HTR-8/SVneo (cell line): ENCODE results near the gene KRTAP10-7.
"Not testable (repeated sequence)": the region's sequence is repeated elsewhere in the genome, so short reads cannot be mapped to it uniquely, and the experiment has no call there.

ENCODE experiments used
- DNase-seq: peaks from one replicate; pipeline ENCODE4 v3.0.0; 2011; ENCODE audit warnings: low spot score, mixed read lengths; ENCODE audit not compliant: insufficient read length
- FAIRE-seq: peaks from 2 replicates; lab custom pipeline; 2011; peaks lifted over from hg19 to GRCh38; lab: Jason Lieb, UNC

The KRTAP10-7 gene

DNA sequence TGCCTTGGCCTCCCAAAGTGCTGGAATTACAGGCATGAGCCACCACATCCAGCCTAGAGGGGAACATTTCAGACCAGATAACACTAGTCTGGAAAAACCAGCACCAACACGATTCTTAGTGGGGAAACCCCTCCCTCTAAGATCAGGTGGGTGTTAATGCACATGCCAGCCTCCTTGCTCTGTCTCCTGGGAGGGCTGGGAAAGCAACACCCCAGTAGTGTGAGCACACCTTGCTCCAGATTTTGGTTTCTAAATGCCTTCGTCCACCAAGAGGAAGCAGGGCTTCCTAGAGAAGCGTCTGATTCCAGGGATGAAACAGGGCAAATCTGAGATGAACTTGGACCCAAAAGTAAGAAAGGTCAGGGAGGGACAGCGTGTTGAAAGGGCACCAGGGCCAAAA, 29.1 kb upstream of the KRTAP10-7 start:
- no peak for FAIRE-seq
- no peak for DNase-seq

DNA sequence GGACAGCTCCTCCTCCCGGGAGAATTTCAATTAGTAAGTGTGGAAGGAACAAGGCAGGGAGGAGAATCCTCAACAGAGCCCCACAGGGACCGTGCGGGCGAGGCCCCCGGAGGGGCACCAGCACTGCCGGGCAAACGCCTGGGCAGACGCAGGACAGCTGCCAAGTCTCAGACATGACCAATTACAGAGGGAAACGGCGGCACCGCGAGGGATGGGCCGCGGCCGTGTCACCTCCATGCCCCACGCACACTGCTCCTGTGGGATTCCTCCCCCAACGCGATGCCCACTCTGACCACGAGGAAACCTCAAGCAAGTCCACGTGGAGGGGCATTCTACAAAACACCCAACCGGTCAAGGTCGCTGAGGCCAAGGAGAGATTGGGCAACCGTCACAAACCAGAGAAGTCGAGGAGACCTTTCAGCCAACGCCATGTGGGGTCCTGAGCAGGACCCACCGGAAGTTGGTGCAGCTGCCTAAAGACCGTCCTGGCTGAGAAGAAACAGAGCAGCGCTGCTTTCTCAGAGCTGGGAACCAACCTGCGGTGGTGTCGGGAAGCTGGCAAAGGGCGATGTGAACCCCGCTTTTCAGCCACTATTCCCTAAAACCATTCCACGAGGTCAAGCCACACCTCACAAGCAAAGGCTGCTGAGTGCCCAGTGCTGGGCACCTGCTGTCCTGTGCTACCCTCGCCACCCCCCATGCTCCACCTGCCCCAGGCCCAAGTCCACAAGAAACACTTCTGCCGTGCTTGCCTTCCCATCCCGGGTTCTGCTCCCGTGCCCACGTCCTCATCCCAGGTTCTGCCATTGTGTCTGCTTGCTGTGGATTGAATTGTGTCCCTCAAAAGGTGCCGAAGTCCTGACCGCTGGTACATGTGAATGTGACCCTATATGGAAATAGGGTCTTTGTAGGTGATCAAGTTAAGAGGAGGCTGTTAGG, 28.3 kb upstream of the KRTAP10-7 start:
- FAIRE-seq, result no peak
- no peak for DNase-seq

DNA sequence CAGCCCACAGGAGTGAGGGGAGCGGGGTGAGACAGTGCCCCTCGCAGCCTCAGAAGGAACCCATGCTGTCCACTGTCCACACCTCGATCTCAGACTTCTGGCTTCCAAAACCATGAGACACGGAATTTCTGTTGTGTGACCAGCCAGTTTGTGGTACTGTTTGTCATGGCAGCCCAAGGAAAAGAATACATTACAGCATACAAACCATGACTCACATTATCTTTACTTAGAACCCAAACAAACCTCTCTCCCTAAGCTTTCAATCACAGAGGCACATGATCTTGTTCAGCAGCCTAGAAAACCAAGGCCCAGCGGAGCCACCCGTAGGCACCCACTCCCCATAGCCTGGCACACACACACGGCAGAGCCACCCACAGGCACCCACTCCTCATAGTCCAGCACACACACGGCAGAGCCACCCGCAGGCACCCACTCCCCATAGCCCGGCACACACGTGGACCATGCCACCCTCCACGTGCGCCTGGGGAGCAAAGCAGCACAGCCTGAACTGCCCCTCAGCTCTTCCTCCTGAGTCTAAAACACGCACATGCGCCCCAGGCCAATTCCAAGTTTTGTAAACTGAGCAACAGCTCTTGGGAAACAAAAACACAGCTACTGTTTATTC, 27.3 kb upstream of the KRTAP10-7 start:
- FAIRE-seq (no peak), DNase-seq (no peak)

DNA sequence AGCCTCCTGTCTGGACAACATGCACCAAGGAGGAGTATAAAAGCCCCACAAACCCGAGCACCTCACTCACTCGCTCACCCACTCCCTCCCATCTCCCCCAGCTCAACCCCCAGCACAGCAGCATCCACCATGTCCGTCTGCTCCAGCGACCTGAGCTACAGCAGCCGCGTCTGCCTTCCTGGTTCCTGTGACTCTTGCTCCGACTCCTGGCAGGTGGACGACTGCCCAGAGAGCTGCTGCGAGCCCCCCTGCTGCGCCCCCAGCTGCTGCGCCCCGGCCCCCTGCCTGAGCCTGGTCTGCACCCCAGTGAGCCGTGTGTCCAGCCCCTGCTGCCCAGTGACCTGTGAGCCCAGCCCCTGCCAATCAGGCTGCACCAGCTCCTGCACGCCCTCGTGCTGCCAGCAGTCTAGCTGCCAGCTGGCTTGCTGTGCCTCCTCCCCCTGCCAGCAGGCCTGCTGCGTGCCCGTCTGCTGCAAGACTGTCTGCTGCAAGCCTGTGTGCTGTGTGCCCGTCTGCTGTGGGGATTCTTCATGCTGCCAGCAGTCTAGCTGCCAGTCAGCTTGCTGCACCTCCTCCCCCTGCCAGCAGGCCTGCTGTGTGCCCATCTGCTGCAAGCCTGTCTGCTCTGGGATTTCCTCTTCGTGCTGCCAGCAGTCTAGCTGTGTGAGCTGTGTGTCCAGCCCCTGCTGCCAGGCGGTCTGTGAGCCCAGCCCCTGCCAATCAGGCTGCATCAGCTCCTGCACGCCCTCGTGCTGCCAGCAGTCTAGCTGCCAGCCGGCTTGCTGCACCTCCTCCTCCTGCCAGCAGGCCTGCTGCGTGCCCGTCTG, 26.6 kb upstream of the KRTAP10-7 start, which contains the start of gene KRTAP10-4:
Gene KRTAP10-4, plus strand, starts transcription at position 100 of the 827 bp plus-strand sequence. Its CDS starts 30 bp downstream, at position 130.
- DNase-seq, FAIRE-seq: not testable (repeated sequence)

DNA sequence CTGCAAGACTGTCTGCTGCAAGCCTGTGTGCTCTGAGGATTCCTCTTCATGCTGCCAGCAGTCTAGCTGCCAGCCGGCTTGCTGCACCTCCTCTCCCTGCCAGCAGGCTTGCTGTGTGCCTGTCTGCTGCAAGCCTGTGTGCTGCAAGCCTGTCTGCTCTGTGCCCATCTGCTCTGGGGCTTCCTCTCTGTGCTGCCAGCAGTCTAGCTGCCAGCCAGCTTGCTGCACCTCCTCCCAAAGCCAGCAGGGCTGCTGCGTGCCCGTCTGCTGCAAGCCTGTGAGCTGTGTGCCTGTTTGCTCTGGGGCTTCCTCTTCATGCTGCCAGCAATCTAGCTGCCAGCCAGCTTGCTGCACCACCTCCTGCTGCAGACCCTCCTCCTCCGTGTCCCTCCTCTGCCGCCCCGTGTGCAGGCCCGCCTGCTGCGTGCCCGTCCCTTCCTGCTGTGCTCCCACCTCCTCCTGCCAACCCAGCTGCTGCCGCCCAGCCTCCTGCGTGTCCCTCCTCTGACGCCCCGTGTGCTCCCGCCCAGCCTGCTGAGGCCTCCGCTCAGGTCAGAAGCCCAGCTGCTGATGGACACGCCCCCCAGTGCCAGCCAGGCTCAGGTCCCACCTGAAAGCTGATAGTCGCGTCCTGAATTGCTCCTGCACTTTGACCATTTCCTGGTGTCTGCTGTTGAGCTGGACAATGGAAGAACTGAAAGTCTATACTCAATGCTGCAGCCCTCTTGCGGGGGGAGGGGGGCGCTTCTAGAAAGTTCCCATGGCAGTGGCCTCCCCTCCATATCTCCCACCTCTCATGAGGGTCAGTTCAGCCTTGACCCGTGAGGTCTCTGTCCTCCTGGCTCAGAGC, 25.7 kb upstream of the KRTAP10-7 start:
- no peak for FAIRE-seq
- DNase-seq, result no peak

DNA sequence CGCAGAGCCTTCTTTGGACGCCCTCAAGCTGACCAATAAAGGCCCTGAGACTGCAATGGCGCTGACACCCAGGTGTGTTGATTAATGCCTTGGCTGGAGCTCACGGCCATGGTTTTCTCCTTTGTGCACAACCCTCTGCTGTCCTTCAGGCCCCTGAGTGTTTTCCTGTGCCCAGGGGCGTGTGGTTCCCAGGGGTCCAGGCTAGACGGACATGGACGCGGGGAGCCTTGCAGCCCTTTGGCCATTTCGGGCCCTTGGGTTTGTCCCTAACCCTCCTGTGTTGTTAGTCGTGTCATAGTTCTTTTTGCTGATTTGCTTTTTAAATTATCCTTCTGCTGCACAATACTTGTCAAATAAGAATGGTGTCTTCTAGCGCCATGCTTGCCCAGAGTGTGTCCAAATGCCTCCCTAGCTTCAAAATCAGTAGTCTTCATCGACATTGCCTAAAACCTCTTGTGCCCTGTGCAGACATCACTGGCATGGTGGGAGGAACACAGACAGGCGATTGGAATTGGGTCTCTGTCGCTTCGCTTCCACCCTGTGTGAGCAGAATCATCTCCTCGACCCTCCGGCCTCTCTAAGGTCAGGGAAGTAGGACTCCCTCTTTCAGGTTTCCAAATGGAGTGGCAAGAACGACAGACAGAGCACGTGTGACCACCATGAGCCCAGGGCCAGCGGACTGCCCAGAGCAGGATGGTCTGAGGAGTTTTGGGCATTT, 24.9 kb upstream of the KRTAP10-7 start:
- FAIRE-seq, result no peak
- no peak for DNase-seq

DNA sequence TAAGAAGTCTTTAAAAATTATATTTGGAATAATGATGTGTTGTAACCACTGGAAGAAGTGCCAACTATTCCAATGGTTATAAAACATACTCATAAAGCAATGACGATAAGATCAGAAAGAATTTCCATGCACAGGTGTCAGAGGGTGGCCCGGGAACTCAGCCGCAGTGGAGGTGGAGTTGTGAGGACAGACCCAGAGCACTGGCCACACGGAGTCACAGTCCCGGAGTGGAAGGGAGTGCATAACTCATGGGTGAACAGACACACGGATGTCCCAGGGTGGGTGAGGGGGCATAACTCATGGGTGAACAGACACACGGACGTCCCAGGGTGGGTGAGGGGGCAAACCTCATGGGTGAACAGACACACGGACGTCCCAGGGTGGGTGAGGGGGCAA, 24.4 kb upstream of the KRTAP10-7 start:
- no peak for DNase-seq
- FAIRE-seq, result no peak

DNA sequence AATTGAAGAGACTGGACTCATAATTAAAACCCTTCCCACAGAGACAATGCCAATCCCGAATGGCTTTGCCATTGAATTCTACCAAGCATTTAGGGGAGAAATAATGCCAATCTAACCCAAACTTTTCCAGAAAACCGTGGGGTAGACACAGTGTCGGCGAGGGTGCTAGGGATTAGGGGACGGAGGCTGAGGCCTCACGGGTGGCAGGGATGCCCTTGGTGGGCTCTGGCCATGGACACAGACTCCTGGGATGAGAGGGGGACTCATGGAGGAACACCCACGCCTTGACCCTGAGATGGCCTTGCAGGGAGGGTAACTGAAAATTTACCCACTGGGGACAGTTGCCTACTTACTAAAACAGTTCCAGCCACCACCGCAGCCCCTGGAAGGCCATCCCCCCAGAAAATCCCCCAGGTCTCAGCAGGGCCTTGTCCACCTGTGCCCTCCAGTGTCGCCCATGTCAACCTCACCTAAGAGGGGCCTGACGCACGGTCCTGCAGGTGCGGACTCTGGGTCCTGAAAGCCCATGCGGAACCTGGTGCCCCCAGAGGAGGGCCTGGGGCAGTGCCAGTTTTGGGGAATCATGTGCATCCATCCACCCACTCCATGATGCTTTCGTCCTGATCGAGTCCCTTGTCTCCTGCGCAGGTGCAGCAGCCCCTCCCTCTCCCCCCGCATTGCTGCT, 21.9 kb upstream of the KRTAP10-7 start:
- DNase-seq (no peak), FAIRE-seq (no peak)

DNA sequence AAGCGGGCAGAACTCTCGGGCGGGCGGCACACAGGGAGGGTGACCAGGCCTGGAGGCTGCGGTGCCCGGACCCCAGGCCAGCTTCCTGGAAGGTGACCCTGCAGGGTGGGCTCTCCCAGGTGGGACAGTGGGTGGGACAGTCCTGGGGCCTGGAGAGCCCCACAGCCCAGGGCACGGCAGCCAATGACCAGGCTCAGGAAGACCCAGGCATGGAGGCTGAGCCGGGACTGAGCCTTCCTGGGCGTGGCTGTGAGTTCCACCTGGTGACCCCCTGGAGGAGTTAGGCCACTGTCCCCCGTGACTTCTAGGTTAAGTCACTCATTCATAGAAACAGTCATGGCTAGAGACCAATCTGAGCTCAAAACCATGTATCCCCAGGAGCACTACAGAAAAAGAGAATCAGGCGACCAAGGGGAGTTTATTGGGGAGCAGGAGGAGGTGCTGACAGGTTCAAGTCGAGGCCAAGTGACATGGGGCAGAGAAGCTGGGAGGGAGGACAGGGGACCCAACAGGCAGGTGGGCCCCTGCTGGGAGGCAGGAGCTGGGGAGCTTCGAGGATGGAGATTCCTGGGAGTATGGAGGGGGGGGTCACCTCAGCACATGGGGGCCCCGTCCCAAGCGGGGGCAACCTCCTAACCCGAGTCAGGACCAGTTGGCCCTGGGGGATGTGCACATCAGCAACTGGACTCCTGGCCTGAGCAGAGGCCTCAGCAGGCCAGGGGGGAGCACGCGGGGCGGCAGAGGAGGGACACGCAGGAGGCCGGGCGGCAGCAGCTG, 21.2 kb upstream of the KRTAP10-7 start:
- no peak for FAIRE-seq

DNA sequence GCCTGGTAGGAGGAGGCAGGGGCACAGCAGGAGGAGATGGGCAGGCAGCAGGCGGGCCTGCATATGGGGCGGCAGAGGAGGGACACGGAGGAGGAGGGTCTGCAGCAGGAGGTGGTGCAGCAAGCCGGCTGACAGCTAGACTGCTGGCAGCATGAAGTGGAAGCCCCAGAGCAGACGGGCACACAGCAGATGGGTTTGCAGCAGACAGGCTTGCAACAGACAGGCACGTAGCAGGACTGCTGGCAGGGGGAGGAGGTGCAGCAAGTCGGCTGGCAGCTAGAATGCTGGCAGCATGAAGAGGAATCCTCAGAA, 20.6 kb upstream of the KRTAP10-7 start:
- DNase-seq (no peak), FAIRE-seq (no peak)

More for the DNA sequence above, 21.2 kb upstream of the KRTAP10-7 start:
- DNase-seq, result no peak

DNA sequence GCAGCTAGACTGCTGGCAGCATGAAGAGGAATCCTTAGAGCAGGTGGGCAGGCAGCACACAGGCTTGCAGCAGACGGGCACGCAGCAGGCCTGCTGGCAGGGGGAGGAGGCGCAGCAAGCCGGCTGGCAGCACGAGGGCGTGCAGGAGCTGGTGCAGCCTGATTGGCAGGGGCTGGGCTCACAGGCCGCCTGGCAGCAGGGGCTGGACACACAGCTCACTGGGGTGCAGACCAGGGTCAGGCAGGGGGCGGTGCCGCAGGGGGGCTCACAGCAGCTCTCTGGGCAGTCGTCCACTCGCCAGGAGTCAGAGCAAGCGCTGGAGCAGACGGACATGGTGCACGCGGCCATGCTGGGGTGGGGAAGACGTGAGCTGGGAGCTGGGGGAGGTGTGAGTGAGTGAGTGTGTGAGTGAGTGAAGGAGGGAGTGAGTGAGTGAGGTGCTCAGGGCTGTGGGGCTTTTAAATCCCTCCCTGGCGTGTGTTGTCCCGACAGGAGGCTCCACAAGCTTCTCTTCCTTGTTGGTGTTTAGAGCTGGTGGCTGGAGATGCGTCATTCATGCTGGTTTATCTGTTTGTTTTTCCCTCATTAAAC, 20.1 kb upstream of the KRTAP10-7 start, which contains the start of gene KRTAP10-5:
Gene KRTAP10-5, minus strand, starts transcription at position 374 of the 591 bp plus-strand sequence. Its CDS starts 26 bp downstream, at position 348.
- not testable (repeated sequence) for FAIRE-seq, DNase-seq

DNA sequence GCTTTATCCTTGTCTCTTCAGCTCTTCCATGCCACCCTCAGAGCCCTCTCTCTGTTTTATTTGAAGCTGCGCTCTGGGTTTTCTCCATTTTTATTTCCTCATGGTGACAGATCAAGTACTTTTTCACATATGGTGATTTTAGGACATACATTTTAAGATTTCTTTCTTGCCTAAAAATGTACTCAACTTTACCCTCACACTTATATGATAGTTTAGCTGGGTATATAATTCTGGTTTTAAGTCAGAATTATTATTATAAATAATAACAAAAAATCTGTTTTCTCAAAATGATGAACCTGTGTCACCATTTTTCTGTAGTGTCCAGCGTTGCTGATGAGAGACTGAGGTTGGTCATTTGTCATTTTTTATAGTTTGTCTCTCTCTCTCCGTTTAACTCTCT, 19.2 kb upstream of the KRTAP10-7 start:
- DNase-seq, result no peak
- FAIRE-seq, result no peak

DNA sequence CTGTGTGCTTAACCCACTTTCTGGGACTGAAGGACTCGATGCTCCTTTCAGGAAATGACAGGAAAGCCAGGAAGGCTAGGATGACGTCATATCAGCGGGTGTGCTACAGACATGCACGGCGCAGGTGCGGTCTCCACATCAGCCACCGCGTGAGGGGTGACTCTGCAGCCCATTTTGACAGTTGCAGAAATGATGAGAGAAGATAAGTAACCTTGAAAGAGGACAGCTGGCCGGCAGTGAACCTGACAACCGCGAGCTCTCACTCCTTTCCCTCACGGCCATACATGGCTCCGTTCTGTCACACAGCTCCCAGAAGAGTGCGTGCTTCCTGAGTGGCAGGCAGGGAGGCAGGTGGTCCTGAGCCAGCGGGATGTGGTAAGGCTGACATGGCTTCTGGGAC, 18.3 kb upstream of the KRTAP10-7 start:
- DNase-seq (no peak), FAIRE-seq (no peak)

DNA sequence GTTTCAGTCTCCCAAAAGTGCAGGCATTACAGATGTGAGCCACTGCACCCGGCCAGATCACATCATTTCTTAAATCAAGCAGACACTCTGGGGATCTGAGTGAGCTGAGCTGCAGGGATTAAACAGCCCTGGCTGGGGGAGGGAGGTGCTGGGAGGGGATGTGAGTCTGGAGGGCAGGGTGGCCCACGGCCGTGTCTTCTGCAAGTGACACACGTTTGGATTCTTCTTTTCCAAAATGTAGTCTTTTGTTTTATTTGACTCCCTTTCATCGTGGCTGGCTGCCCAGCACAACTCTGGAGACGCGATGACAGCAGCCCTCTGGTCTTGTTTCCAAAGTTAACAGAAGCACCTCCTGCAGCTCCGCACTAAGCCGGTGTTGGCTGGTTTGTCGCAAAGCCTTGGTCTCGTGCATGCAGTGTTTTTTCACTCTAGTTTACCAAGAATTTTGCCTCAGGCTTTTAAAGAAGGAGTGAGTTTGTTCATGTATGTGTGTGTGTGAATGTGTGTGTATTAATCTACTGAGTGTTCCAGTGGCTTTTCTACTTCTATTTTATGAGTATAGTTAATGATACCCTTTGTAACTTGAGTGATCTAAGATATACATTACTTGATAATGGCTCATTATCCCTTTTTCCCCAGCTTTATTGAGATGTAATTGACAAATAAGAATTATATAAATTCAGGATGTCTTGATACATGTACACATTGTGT, 17.2 kb upstream of the KRTAP10-7 start:
- no peak for FAIRE-seq
- DNase-seq, result no peak

DNA sequence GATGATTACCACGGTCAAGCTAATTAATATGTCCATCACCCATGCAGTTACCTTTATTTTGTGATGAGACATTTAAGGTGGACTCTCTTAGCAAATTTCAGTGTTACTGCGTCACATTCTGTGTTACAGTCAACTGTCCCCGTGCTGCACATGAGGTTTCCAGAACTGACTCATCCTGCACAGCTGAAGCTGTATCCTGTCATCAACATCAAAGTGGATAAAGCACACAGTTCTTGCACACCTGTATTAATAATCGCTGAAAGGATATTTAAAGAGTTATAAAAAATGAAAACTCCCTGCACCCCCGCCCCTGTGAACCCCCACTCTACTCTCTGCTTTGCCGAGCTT, 16.6 kb upstream of the KRTAP10-7 start:
- no peak for DNase-seq
- no peak for FAIRE-seq

DNA sequence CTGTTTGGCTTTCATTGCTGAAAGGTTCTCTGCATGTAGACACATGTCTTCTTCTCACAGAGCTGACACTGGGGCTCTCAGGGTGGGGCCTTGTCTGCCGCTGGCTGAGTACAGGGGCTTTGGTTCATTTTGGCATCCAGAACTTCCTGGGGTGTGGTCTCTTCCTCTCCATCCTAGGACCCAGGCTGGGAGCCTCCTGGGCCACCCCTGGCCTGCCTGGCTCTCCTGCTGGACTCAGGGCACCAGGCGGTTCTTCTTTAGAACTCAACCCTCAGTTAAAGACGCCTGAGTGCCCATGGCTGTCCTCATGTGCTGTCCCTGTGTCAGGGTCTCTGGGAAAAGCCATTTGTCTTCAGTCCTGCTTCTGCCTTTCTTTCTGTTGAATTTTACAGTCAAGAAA, 14.5 kb upstream of the KRTAP10-7 start:
- no peak for FAIRE-seq
- no peak for DNase-seq

DNA sequence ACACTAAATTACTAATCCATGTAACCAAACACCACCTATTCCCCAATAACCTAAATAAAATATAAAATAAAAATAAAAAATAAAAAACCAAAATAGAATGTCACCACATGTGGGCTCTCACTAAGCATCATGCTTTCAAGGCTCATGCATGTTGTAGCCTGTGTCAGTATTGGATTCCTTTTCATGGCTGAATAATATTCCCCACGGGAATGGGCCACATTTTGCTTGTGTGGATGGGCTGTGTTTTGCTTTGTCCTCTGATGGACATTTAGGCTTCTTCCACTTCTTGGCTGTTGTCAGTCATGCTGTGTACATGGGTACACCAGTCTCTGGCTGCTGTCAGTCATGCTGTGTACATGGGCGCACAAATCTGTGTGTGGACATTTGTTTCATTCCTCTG, 11.3 kb upstream of the KRTAP10-7 start:
- FAIRE-seq (no peak), DNase-seq (no peak)
